Measurements from ENCODE around the gene SKOR1.

Gene SKOR1

DNA sequence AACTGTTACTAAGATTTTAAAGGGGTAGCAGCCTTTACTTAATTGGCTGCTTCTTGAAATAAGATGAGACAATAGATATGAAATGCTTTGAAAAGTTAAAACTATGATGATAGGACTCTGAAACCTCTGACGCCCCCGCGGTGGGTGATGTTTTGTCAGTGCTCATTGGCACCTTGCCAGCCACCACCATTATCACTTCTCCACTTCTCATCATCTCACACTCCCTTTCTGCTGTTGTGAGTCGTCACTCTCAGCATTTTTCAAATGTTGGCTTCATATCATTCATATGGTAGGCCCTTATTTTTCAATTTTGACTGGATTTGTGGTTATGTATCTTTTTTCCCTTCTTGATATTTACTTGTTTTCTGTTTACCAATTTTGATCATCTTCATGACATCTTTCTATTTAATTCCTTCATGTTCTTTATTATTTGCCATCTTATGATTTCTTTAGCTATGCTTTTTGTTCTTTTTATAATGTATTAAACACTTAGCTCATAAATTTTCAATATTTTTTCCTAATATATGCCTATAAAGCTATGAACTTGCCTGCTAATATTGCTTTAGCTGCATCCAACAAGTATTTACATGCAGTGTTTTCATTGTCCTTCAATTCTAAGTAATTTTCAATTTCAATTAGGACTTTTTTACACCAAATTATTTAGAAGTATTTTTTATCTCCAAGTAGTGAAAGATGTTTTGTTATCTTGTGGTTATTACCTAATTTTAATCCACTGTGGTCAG is 30.3 kb upstream of the SKOR1 start:
- no peak for DNase-seq

DNA sequence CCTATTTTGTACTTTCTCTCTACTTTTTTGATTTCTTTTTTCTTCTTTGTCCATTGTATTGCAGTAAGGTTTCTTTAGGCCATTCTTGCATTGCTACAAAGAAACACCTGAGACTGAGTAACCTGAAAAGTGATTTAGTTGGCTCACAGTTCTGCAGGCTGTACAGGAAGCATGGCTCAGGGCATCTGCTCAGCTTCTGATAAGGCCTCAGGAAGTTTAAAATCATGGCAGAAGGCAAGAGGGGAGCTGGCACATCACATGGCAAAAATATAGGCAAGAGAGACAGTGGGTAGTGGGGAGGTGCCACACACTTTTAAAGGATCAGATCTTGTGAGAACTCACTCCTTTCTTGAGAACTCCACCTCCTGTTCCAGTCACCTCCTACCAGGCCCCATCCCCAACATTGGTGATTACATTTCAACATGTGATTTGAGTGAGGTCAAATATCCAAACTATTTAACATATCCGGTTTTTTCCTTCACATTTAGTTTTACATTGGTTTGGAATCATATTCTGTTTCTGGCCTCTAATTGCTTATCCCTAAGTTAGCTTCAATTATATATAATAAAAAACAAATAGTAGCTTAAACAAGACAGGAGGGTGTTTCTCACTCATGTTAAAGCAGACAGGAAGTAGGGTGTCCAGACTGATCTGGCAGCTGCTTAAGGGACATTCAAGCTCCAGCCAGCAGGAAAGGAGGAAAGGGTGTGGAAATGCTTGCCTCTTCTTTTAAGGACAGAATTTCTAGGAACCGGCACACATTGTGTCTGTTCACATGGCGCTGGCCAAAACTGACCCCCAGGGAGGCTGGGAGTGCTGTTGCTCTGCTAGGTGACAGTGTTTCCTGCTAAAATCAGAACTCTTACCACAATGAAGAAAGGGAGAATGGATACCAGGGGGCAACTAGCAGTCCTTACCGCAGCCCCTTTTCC is 28.8 kb upstream of the SKOR1 start:
- DNase-seq, result peak; percentile 41

DNA sequence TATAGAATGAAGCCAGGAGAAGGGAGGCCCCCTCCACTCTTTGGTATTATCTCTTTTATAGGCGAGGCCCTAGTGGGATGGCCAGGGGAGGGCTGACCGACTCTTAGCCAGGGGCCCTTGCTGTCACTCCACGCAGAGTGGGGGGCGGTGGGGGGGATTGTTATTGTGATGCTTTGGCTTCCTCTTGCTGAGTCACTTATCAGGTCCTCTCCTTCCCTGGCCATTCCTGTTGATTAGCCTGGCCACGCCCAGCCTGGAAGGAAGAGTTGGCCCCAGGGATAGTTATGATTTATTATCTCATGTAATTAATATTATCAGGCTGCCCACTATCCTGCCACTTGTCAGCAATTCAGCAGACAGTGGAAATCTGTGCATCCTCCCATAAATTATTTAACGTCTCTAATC is 25.5 kb upstream of the SKOR1 start:
- DNase-seq, result peak; percentile 22

DNA sequence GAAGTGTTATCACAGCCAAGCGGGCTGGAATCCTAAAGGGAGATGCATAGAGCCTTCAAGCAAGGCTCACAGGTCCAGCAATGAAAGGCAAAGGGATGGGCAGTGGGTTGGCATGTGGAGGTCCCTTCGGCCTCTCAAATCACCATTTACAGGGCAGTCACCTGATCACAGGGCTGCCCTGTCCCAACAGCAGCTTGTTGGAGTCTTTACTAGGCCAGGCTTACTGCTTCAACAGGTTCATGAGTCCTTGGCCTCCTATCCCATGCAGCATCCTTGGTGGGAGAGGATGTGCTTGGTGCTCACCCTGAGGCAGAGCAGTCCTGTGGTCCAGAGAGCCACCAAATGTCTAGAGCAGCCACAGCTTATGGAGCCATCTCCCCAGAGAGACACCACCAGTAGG is 24.2 kb upstream of the SKOR1 start:
- no peak for DNase-seq

- no peak for DNase-seq
Observed at GRCh38 chr15:67801926-67802914, 23.1 kb upstream of the SKOR1 start.

DNA sequence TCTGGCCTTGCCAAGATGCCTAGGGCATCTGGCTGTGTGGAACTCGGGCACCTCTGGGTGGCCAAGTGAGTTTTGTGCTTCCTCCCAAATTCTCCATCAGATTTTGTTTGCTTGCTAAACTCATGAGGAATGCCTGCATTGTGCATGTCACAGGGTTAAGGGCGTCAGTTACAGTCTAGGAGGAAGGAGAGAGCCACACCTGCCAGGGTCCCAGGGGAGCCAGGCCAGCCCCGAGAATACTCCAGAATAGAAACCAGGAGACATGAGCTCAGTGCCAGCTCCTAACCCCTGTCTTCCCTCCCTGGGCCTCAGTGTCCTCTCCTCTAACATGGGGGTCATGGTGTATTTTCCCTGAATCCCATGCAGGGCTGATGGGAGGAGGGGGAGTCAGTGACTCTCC is 22.0 kb upstream of the SKOR1 start:
- no peak for DNase-seq

GRCh38 chr15:67803996-67804843 is 21.1 kb upstream of the SKOR1 start:
- DNase-seq, result no peak

DNA sequence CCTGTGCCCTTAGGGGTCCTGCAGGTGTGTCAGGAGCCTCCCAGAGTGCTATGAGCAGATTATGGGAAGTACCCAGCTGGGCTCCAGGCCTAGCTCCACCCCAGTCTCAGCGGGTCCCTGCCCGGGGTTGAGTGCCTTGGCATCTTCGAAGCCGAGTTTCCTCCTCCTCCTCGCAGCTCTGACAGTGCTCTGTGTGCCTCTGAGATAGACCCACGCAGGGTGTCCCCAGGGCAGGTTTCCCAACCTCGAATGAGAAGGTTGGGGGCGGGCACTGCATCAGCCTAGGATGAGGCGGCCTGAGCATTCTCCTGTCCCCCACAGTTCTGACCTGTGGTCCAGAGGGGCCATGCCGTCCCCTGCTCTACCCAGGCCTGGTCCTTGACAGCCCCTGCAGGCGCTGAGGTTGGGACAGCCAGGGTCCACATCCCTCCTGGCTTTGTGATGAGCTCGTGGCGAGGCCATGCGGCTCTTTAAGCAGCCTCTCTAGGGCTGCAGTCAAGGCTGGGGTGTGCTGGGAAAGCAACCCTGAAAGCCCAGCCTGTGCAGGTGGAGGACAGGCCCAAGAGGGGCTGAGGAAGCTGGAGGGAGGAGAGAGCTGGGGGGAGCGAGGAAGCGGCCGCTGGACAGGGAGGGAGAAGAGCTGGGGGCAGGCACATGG is 20.2 kb upstream of the SKOR1 start:
- DNase-seq, result no peak

- DNase-seq, result peak; percentile 68
Observed at GRCh38 chr15:67805666-67806516, 19.4 kb upstream of the SKOR1 start.

DNA sequence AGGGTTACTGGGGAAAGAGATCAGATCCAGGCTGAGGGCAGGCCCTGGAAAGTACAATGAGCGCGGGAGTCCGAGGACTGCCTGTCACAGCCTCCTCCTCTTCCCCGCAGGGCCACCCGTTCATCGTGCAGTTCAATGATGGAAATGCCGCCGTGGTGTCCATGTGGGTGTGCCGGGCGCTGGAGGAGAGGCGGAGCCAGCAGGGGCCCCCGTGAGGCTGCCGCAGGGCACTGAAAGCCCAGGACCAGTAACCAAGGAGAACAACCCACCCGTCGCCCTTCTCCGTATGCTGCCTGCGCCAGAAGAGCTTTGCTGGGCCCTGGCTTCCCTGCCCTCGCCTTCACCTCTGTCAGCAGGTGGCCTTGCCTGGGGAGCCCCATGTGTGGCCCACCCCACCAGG is 18.8 kb upstream of the SKOR1 start:
- DNase-seq, result no peak

GRCh38 chr15:67807141-67807540 is 18.2 kb upstream of the SKOR1 start:
- no peak for DNase-seq

- DNase-seq, result no peak
Observed at GRCh38 chr15:67807836-67808235, 17.5 kb upstream of the SKOR1 start.

- no peak for DNase-seq
Observed at GRCh38 chr15:67808821-67809220, 16.5 kb upstream of the SKOR1 start.

DNA sequence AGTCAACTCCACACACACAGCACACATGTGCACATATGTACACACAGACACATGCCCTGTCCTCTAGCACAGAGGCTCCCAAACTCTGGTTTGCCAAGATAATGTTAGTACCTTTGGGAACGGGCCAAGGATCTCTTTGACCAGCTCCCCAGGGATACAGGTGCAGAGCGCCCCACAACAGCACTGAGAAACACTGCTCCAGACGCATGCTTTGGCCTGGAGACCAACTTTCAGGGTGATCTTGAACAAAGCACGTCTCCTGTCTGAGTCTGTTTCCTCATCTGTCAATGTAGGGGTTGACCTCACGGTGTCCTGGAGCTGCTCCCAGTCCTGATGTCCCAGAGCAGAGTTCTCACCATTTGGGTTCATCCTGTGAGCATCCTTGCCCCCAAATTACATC is 15.9 kb upstream of the SKOR1 start:
- DNase-seq, result no peak

DNA sequence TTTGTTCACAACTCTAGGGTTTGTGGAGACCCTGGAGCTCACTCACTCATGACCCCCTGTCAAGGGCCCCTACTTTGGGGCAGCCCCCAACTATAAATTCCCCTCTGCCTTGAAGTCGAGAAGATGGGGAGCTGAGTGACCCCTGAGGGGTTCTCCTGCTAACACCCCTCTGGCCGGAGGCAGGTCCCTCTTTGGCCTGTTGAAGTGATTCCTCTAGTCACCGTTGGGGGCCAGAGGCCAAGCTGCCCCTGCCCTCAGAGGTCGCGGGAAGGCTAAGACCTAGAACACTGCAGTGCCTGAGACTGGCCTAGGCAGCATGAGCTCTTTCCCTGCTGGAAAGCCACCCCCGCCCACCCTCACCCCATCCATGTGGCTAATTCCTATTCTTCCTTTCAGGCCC is 15.4 kb upstream of the SKOR1 start:
- DNase-seq, result no peak

GRCh38 chr15:67812241-67812644 is 13.1 kb upstream of the SKOR1 start:
- no peak for DNase-seq

DNA sequence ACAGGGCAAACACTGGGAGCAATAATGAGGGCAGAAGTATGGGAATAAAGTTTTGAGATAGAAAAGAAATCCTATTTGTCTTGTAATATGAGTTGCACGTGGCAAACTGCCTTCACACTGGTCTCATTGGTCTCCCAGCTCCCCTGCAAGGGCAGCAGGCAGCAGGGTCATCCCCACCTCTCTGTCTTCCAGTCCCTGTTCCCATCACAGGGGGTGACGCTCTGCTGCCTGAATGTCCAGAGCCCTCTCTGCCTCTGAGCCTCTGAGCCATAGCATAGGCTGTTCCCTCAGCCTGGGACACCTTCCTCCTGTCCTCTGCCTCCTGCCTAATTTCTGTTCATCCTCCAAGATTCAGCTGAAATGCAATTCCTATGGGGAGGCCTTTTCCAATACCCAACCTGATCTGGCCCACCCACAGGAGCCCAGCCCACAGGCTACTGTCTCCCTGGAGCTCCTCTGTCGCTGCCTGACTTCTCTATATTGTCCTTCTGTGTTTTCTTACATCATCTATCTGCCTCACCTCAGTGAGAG is 12.1 kb upstream of the SKOR1 start:
- no peak for DNase-seq

DNA sequence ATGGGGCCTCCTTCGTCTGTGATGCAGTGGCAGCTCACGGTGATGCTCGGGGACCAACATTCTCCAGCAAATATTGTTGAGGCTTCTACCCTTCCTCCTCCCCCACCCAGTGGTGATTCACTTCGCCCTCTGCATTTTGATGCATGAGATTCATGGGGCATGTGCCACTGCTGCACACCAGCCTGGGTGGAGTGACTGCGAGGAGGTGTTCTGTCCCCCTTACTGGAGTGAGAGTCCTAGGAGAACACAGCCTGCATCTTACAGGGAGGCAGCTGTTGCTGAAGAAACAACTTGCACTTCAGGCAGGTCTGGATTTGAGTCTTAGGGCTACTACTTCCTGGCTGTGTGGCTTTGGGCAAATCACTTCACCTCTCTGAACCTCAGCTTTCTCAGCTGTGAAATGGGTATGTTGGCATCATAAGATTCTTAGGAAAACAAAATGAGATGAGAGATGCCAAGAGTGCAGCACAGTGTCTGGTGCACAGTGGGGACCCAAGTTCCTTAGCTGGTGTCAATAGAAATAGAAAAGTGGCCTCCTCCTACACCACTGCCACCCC is 10.2 kb upstream of the SKOR1 start:
- DNase-seq, result no peak

GRCh38 chr15:67816668-67817067 is 8.6 kb upstream of the SKOR1 start:
- DNase-seq, result no peak

- no peak for DNase-seq
Observed at GRCh38 chr15:67818464-67818863, 6.8 kb upstream of the SKOR1 start.

All from NCI-H69 (cell line).